ENCODE measurements around the gene KLB.

DNA sequence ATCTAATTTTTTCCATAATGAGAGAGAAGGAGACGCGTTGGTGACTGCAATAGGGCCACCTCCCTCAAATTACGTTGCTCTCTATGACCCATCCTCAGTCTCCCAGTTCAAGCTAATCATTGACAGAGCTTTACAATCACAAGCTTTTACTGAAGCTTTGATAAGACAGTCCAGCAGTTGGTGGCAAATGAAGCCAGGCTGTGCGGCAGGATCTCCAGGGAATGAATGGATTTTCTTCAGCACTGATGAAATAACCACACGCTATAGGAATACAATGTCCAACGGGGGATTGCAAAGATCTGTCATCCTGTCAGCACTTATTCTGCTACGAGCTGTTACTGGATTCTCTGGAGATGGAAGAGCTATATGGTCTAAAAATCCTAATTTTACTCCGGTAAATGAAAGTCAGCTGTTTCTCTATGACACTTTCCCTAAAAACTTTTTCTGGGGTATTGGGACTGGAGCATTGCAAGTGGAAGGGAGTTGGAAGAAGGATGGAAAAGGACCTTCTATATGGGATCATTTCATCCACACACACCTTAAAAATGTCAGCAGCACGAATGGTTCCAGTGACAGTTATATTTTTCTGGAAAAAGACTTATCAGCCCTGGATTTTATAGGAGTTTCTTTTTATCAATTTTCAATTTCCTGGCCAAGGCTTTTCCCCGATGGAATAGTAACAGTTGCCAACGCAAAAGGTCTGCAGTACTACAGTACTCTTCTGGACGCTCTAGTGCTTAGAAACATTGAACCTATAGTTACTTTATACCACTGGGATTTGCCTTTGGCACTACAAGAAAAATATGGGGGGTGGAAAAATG is at the start of gene KLB:
- no peak for TF ChIP-seq POLR2A (IDR thresholded peaks at IDR 0.05; ENCODE audit: low read length)
- TF ChIP-seq GATA1 (IDR thresholded peaks at IDR 0.05; ENCODE audit: low read depth, low read length), result no peak

All from erythroblast (primary cell).